ENCODE data around the gene SLC25A43.

Gene SLC25A43

GRCh38 chrX:119478504-119478903 lies 79.4 kb downstream of the SLC25A43 start:
- H3K36me3 ChIP-seq (ENCODE audit: insufficient read depth, low read length), result no peaks in the 10 kb centered on the region
- no peaks in the 10 kb centered on the region for H3K79me2 ChIP-seq (ENCODE audit: insufficient read depth, low read length)
- no peaks in the 10 kb centered on the region for H3K9me3 ChIP-seq (ENCODE audit: insufficient read depth, low read depth, low read length)
- no peaks in the 10 kb centered on the region for H3F3A ChIP-seq (ENCODE audit: low read depth)
- H3K4me1 ChIP-seq (ENCODE audit: insufficient read depth, low read length, poor library complexity, severe bottlenecking), result no peaks in the 10 kb centered on the region
- no peaks in the 10 kb centered on the region for H3K9me2 ChIP-seq (replicated peaks; ENCODE audit: low read depth, low read length)
- H2AFZ ChIP-seq (ENCODE audit: low read length), result no peak overlapping the region
- H3K9ac ChIP-seq (ENCODE audit: low read depth, low read length, poor library complexity, severe bottlenecking), result no peak overlapping the region
- H3K4me2 ChIP-seq (ENCODE audit: low read depth, low read length, poor library complexity, severe bottlenecking), result no peak overlapping the region
- H3K27me3 ChIP-seq (ENCODE audit: insufficient read depth, low read length, poor library complexity, severe bottlenecking), result no peaks in the 10 kb centered on the region
- no peak overlapping the region for H3K4me3 ChIP-seq (ENCODE audit: low read length, poor library complexity, severe bottlenecking)
- no peak for TF ChIP-seq EZH2phosphoT487 (IDR thresholded peaks at IDR 0.05; ENCODE audit: borderline replicate concordance)
- TF ChIP-seq, protein P1, sequence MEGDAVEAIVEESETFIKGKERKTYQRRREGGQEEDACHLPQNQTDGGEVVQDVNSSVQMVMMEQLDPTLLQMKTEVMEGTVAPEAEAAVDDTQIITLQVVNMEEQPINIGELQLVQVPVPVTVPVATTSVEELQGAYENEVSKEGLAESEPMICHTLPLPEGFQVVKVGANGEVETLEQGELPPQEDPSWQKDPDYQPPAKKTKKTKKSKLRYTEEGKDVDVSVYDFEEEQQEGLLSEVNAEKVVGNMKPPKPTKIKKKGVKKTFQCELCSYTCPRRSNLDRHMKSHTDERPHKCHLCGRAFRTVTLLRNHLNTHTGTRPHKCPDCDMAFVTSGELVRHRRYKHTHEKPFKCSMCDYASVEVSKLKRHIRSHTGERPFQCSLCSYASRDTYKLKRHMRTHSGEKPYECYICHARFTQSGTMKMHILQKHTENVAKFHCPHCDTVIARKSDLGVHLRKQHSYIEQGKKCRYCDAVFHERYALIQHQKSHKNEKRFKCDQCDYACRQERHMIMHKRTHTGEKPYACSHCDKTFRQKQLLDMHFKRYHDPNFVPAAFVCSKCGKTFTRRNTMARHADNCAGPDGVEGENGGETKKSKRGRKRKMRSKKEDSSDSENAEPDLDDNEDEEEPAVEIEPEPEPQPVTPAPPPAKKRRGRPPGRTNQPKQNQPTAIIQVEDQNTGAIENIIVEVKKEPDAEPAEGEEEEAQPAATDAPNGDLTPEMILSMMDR (conservative IDR thresholded peaks at IDR 0.05; ENCODE audit: low read length), result no peak
- H4K20me1 ChIP-seq (ENCODE audit: insufficient read depth, low read length, poor library complexity, severe bottlenecking), result no peaks in the 10 kb centered on the region

DNA sequence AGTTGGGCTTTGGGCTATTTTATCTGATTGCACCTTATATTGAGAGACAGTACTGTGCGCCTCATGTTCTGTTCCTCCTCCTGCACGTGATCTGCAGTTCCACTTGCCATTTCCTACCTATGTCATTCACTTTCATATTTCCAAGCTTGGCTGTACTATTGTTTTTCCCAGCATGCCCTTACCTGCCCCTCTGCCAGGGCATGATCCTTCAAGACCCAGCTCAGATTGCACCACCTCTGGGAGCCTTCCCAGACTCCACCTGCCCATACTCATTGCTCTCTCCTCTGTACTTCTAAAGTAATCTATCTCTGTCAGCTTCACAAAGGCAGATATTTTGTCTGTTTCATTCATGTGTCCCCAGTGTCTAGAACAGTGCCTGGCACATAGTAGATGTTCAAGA lies 80.7 kb downstream of the SLC25A43 start:
- Histone ChIP-seq H3F3A (ENCODE audit: low read depth) (no peaks in the 10 kb centered on the region), H2AFZ (ENCODE audit: low read length) (no peak overlapping the region), H3K27me3 (ENCODE audit: insufficient read depth, low read length, poor library complexity, severe bottlenecking) (no peaks in the 10 kb centered on the region), H3K36me3 (ENCODE audit: insufficient read depth, low read length) (no peaks in the 10 kb centered on the region), H3K4me1 (ENCODE audit: insufficient read depth, low read length, poor library complexity, severe bottlenecking) (no peaks in the 10 kb centered on the region), H3K4me3 (ENCODE audit: low read length, poor library complexity, severe bottlenecking) (no peak overlapping the region), H3K79me2 (ENCODE audit: insufficient read depth, low read length) (no peaks in the 10 kb centered on the region), H3K9me2 (replicated peaks; ENCODE audit: low read depth, low read length) (no peaks in the 10 kb centered on the region), H3K9me3 (ENCODE audit: insufficient read depth, low read depth, low read length) (no peaks in the 10 kb centered on the region), H3K4me2 (ENCODE audit: low read depth, low read length, poor library complexity, severe bottlenecking) (no peak overlapping the region), H3K9ac (ENCODE audit: low read depth, low read length, poor library complexity, severe bottlenecking) (no peak overlapping the region), H4K20me1 (ENCODE audit: insufficient read depth, low read length, poor library complexity, severe bottlenecking) (no peaks in the 10 kb centered on the region)
- TF ChIP-seq, protein P1 (conservative IDR thresholded peaks at IDR 0.05; ENCODE audit: low read length), result no peak
- TF ChIP-seq EZH2phosphoT487 (IDR thresholded peaks at IDR 0.05; ENCODE audit: borderline replicate concordance), result no peak

- no peak overlapping the region for H2AFZ ChIP-seq (ENCODE audit: low read length)
- H3K36me3 ChIP-seq (ENCODE audit: insufficient read depth, low read length), result no peaks in the 10 kb centered on the region
- H3K9me3 ChIP-seq (ENCODE audit: insufficient read depth, low read depth, low read length), result no peaks in the 10 kb centered on the region
- H3F3A ChIP-seq (ENCODE audit: low read depth), result no peaks in the 10 kb centered on the region
- TF ChIP-seq EZH2phosphoT487 (IDR thresholded peaks at IDR 0.05; ENCODE audit: borderline replicate concordance), result no peak
- TF ChIP-seq, protein P1 (conservative IDR thresholded peaks at IDR 0.05; ENCODE audit: low read length), result no peak
- no peak overlapping the region for H3K9ac ChIP-seq (ENCODE audit: low read depth, low read length, poor library complexity, severe bottlenecking)
- H3K4me2 ChIP-seq (ENCODE audit: low read depth, low read length, poor library complexity, severe bottlenecking), result no peak overlapping the region
- H3K9me2 ChIP-seq (replicated peaks; ENCODE audit: low read depth, low read length), result no peaks in the 10 kb centered on the region
- H3K4me3 ChIP-seq (ENCODE audit: low read length, poor library complexity, severe bottlenecking), result no peak overlapping the region
- no peaks in the 10 kb centered on the region for H3K4me1 ChIP-seq (ENCODE audit: insufficient read depth, low read length, poor library complexity, severe bottlenecking)
- no peaks in the 10 kb centered on the region for H4K20me1 ChIP-seq (ENCODE audit: insufficient read depth, low read length, poor library complexity, severe bottlenecking)
- H3K27me3 ChIP-seq (ENCODE audit: insufficient read depth, low read length, poor library complexity, severe bottlenecking), result no peaks in the 10 kb centered on the region
- no peaks in the 10 kb centered on the region for H3K79me2 ChIP-seq (ENCODE audit: insufficient read depth, low read length)
Measured at GRCh38 chrX:119481323-119481801, 82.2 kb downstream of the SLC25A43 start.
